SK-N-SH (cell line): Measurements from ENCODE around the gene EDIL3. TPM values are rescaled to one million over a fixed set of nuclear protein-coding genes. Genes with fewer than 3 reads are reported as not detected.

ENCODE experiments used
- CTCF ChIA-PET: fragments of 300-600, 350-600 bp; formaldehyde crosslinking; extraction: SDS; loops from one replicate; lab custom pipeline; 2021; lab: Yijun Ruan, JAX
- POLR2A ChIA-PET: fragments of 350-600 bp; sonication (Branson Sonifier 250); formaldehyde crosslinking; extraction: SDS; loops from one replicate; lab custom pipeline; 2020; ENCODE audit warnings: antibody characterized with exemption, inconsistent platforms; lab: Yijun Ruan, JAX
- DNase-seq: peaks from one replicate; pipeline ENCODE4 v3.0.0; 2012
- H2AFZ ChIP-seq: fragments of 200-600 bp; sonication (generic); 2 replicates; pipeline ENCODE4 v1.8.1; 2016; ENCODE audit warnings: antibody characterized with exemption, mild to moderate bottlenecking, low read depth
- H3F3A ChIP-seq: fragments of 200-600 bp; sonication (generic); replicated peaks from 2 replicates; pipeline ENCODE3; 2016; ENCODE audit warnings: antibody characterized with exemption, mild to moderate bottlenecking; ENCODE audit not compliant: insufficient read depth
- H3K27ac ChIP-seq, 2 experiments: fragments of 200-500 bp in 1 of 2; fragments of 200-600 bp in 1 of 2; sonication (Bioruptor generic) in 1 of 2; sonication (generic), shearing (Covaris generic) in 1 of 2; 2 replicates each; pipeline versions ENCODE4 v1.5.1 to v1.6.1; 2014 to 2016; ENCODE audit warnings: low read depth in 2 of 2, inconsistent platforms in 1 of 2, low read length in 1 of 2, mild to moderate bottlenecking in 1 of 2, mixed read lengths in 1 of 2
- H3K27me3 ChIP-seq: fragments of 200-600 bp; sonication (generic), shearing (Covaris generic); 2 replicates; pipeline ENCODE4 v1.6.1; 2016; ENCODE audit warnings: mixed run types; ENCODE audit not compliant: insufficient read depth
- H3K36me3 ChIP-seq, 2 experiments: fragments of 200-500 bp in 1 of 2; fragments of 200-600 bp in 1 of 2; sonication (Bioruptor generic) in 1 of 2; sonication (generic) in 1 of 2; replicated peaks in 1 of 2; 2 replicates each; pipeline versions ENCODE3 to v1.5.1; 2014 to 2016; ENCODE audit warnings: low read length in 1 of 2, mild to moderate bottlenecking in 1 of 2; ENCODE audit not compliant: insufficient read depth in 2 of 2, control insufficient read depth in 1 of 2
- H3K4me1 ChIP-seq, 2 experiments: fragments of 200-500 bp in 1 of 2; fragments of 200-600 bp in 1 of 2; sonication (Bioruptor generic) in 1 of 2; sonication (generic), shearing (Covaris generic) in 1 of 2; 2 replicates each; pipeline versions ENCODE4 v1.5.1 to v1.6.1; 2014 to 2016; ENCODE audit warnings: low read depth in 1 of 2, low read length in 1 of 2, mixed run types in 1 of 2; ENCODE audit not compliant: insufficient read depth in 2 of 2, control insufficient read depth in 1 of 2
- H3K4me2 ChIP-seq: fragments of 200-600 bp; sonication (generic), shearing (Covaris generic); 2 replicates; pipeline ENCODE4 v1.6.1; 2017; ENCODE audit warnings: mixed run types
- H3K4me3 ChIP-seq, 2 experiments: fragments of 200-500 bp in 1 of 2; fragments of 200-600 bp in 1 of 2; sonication (Bioruptor generic) in 1 of 2; sonication (generic), shearing (Covaris generic) in 1 of 2; 2 replicates each; pipeline versions ENCODE4 v1.5.1 to v1.8.1; 2014 to 2016; ENCODE audit warnings: low read depth in 2 of 2, inconsistent platforms in 1 of 2, low read length in 1 of 2, mild to moderate bottlenecking in 1 of 2, mixed read lengths in 1 of 2, moderate library complexity in 1 of 2
- H3K79me2 ChIP-seq: fragments of 200-600 bp; sonication (generic); 2 replicates; pipeline ENCODE4 v1.8.1; 2017; ENCODE audit warnings: mild to moderate bottlenecking; ENCODE audit not compliant: insufficient read depth
- H3K9ac ChIP-seq: fragments of 200-600 bp; sonication (generic); 2 replicates; pipeline ENCODE4 v1.6.1; 2017; ENCODE audit warnings: mixed run types
- H3K9me2 ChIP-seq: fragments of 200-600 bp; sonication (generic); 2 replicates; pipeline ENCODE4 v1.6.1; 2017; ENCODE audit warnings: mixed run types
- H3K9me3 ChIP-seq: fragments of 200-600 bp; sonication (generic); 2 replicates; pipeline ENCODE4 v1.6.1; 2017; ENCODE audit warnings: mixed run types, mild to moderate bottlenecking, moderate library complexity
- H4K20me1 ChIP-seq: fragments of 200-600 bp; sonication (generic); 2 replicates; pipeline ENCODE4 v1.6.1; 2017; ENCODE audit warnings: mild to moderate bottlenecking, mixed run types; ENCODE audit not compliant: insufficient read depth
- EP300 ChIP-seq, 2 experiments: IDR thresholded peaks; 2 replicates each; pipeline versions ENCODE4 v1.4.0 to v1.6.1; 2012; ENCODE audit warnings: borderline replicate concordance in 1 of 2, low read depth in 1 of 2, low read length in 1 of 2
- EZH2phosphoT487 ChIP-seq: fragments of 200-600 bp; sonication (generic); IDR thresholded peaks from 2 replicates; pipeline ENCODE4 v1.6.1; 2017; ENCODE audit warnings: low read depth, mixed run types, mild to moderate bottlenecking, antibody characterized with exemption, moderate library complexity, borderline replicate concordance
- FOXJ3 ChIP-seq: sonication (generic); formaldehyde crosslinking; IDR thresholded peaks from 2 replicates; pipeline ENCODE4 v1.5.1; 2020; ENCODE audit warnings: mild to moderate bottlenecking, missing genetic modification reagents
- FOXM1 ChIP-seq: IDR thresholded peaks from 2 replicates; pipeline ENCODE4 v1.4.0; 2012; ENCODE audit warnings: low read depth, mild to moderate bottlenecking
- GABPA ChIP-seq: IDR thresholded peaks from 2 replicates; pipeline ENCODE4 v1.4.0; 2012; ENCODE audit warnings: low read depth, mild to moderate bottlenecking
- GATA2 ChIP-seq: sonication (generic); formaldehyde crosslinking; IDR thresholded peaks from 2 replicates; pipeline ENCODE4 v1.5.0; 2020; ENCODE audit warnings: mild to moderate bottlenecking, missing genetic modification reagents
- JUND ChIP-seq: IDR thresholded peaks from 2 replicates; pipeline ENCODE4 v1.4.0; 2012
- NFIC ChIP-seq: IDR thresholded peaks from 2 replicates; pipeline ENCODE4 v1.4.0; 2012; ENCODE audit warnings: borderline replicate concordance
- NRF1 ChIP-seq: IDR thresholded peaks from 2 replicates; pipeline ENCODE4 v1.6.1; 2012; ENCODE audit warnings: low read depth, mild to moderate bottlenecking, low read length
- RAD21 ChIP-seq: IDR thresholded peaks from 2 replicates; pipeline ENCODE4 v1.6.1; 2012; ENCODE audit warnings: mild to moderate bottlenecking, low read length
- RCOR1 ChIP-seq: fragments of 150-350 bp; IDR thresholded peaks from 2 replicates; pipeline ENCODE4 v1.6.1; 2017; ENCODE audit warnings: antibody characterized with exemption, low read length
- SMC3 ChIP-seq: IDR thresholded peaks from 2 replicates; pipeline ENCODE4 v1.6.1; 2012; ENCODE audit warnings: low read depth, low read length, improper control_type of control experiment
- TCF12 ChIP-seq: IDR thresholded peaks from 2 replicates; pipeline ENCODE4 v1.4.0; 2012
- TEAD4 ChIP-seq: IDR thresholded peaks from 2 replicates; pipeline ENCODE4 v1.4.0; 2012; ENCODE audit warnings: mild to moderate bottlenecking, borderline replicate concordance; ENCODE audit not compliant: insufficient read depth
- YY1 ChIP-seq: IDR thresholded peaks from 2 replicates; pipeline ENCODE4 v1.4.0; 2012; ENCODE audit warnings: low read depth, mild to moderate bottlenecking
- WGBS: methylation state at CpG from one replicate; pipeline ENCODE4 v1.1.6; 2017; ENCODE audit warnings: low lambda C conversion rate; 5-methylcytosine and 5-hydroxymethylcytosine counted together
- polyA plus RNA-seq, 3 experiments: library from polyadenylated mRNA; depleted of rRNA; stranded (reverse); fragments of >200 nt; gene quantifications; 2 replicates each; pipeline ENCODE4 v1.2.3, GENCODE V29; 2012
- TF ChIP-seq, protein P1 (sequence below): IDR thresholded peaks from 2 replicates; pipeline ENCODE4 v1.4.0; 2012; ENCODE audit warnings: low read depth, borderline replicate concordance
- TF ChIP-seq, protein P2 (sequence below): IDR thresholded peaks from 2 replicates; pipeline ENCODE4 v1.4.0; 2012; ENCODE audit warnings: low read depth, borderline replicate concordance
- TF ChIP-seq, protein P3 (sequence below): IDR thresholded peaks from 2 replicates; pipeline ENCODE4; 2012
- TF ChIP-seq, protein P4 (sequence below): IDR thresholded peaks from 2 replicates; pipeline ENCODE4 v1.4.0; 2012; ENCODE audit warnings: low read depth
- TF ChIP-seq, protein P5 (sequence below): fragments of 150-350 bp; IDR thresholded peaks from 2 replicates; pipeline ENCODE4 v1.6.1; 2016; ENCODE audit warnings: mild to moderate bottlenecking, low read depth, low read length
- TF ChIP-seq, protein P6 (sequence below): fragments of 150-350 bp; IDR thresholded peaks from 2 replicates; pipeline ENCODE4 v1.6.1; 2017; ENCODE audit warnings: antibody characterized with exemption, low read length, low read depth, borderline replicate concordance

Gene EDIL3
- polyA plus RNA-seq, 1 of the 3 experiments (the other 2 are of a cell fraction), result 51.5 TPM

DNA sequence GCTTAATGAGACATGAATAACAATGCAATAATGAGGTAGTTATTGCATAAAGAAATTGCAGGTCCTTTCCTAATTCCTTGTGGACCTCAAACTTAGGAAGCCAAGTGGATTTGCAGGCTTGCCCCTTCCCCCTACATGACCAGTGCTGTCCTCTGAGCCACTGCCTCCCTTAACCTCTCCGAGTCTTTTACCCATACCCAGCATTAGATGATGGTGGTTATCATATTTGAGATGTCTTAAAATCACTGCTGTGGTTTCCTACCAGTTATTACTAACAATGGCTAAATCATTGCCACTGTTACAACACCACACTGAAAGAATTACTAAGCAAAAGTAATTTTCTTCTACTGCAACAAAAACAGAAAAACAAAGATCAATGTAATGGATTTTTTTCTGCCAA is 170.8 kb downstream of the EDIL3 start:
- Histone ChIP-seq H3K4me3 (no peak overlapping the region), H3K9me3 (no peaks in the 10 kb centered on the region), H3K4me1 (no peaks in the 10 kb centered on the region; a peak in 3 of 4 replicates), H2AFZ (no peak overlapping the region), H3K4me2 (no peak overlapping the region), H3K27me3 (no peaks in the 10 kb centered on the region), H3K9me2 (no peaks in the 10 kb centered on the region), H4K20me1 (no peaks in the 10 kb centered on the region), H3K79me2 (no peaks in the 10 kb centered on the region; the same call in 1 of the 2 replicates), H3K9ac (no peak overlapping the region), H3K36me3 (peaks cover 0 to 11% of the 10 kb centered on the region in 2 experiments), H3F3A (peaks cover 4% of the 10 kb centered on the region), H3K27ac (no peak overlapping the region)
- CTCF ChIA-PET, result interaction anchor here (1.0 kb wide), 1 partner anchor 14 kb away, joined by 3 read pairs; no protein-coding TSS in a partner anchor
- TF ChIP-seq, protein P1, sequence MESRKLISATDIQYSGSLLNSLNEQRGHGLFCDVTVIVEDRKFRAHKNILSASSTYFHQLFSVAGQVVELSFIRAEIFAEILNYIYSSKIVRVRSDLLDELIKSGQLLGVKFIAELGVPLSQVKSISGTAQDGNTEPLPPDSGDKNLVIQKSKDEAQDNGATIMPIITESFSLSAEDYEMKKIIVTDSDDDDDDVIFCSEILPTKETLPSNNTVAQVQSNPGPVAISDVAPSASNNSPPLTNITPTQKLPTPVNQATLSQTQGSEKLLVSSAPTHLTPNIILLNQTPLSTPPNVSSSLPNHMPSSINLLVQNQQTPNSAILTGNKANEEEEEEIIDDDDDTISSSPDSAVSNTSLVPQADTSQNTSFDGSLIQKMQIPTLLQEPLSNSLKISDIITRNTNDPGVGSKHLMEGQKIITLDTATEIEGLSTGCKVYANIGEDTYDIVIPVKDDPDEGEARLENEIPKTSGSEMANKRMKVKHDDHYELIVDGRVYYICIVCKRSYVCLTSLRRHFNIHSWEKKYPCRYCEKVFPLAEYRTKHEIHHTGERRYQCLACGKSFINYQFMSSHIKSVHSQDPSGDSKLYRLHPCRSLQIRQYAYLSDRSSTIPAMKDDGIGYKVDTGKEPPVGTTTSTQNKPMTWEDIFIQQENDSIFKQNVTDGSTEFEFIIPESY, result no peak
- TF ChIP-seq EZH2phosphoT487, result no peak
- 69% methylated on average over 1 of the region's 1 CpG for WGBS
- POLR2A ChIA-PET, result no interaction called here
- no peak for DNase-seq

DNA sequence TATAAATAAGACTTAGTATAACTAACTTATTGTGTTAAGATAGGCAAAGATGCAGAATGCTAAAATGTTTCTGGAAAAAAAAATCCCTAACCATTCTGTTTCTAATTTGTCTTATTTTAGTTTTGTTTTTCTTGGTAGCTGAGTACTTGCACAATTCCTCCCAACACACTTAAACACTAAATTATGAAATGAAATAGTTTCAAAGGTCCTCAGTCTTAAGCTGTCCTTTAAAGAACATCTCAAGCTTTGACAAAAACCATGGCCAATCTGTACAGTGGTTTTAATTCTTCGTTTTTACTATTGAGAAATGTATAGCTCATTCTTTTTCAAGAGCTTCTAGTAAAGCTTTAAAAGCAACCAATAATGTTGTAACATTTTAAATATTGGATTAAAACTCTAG is 171.5 kb downstream of the EDIL3 start:
- no peaks in the 10 kb centered on the region; a peak in 1 of 4 replicates for H3K4me1 ChIP-seq
- H3K4me3 ChIP-seq, result no peak overlapping the region
- H3K79me2 ChIP-seq, result no peaks in the 10 kb centered on the region; the same call in 1 of the 2 replicates
- WGBS, result 38% methylated on average over 1 of the region's 1 CpG
- H3K4me2 ChIP-seq, result no peak overlapping the region
- ChIA-PET POLR2A (no interaction called here), CTCF (interaction anchor here (1.0 kb wide), 1 partner anchor 14 kb away, joined by 3 read pairs; no protein-coding TSS in a partner anchor)
- no peaks in the 10 kb centered on the region for H3K9me3 ChIP-seq
- peaks cover 4% of the 10 kb centered on the region for H3F3A ChIP-seq
- peaks cover 0 to 11% of the 10 kb centered on the region in 2 experiments for H3K36me3 ChIP-seq
- no peaks in the 10 kb centered on the region for H3K27me3 ChIP-seq
- H3K9me2 ChIP-seq, result no peaks in the 10 kb centered on the region
- no peak for DNase-seq
- H4K20me1 ChIP-seq, result no peaks in the 10 kb centered on the region
- H2AFZ ChIP-seq, result no peak overlapping the region
- no peak overlapping the region for H3K9ac ChIP-seq
- H3K27ac ChIP-seq, result no peak overlapping the region
- TF ChIP-seq, protein P2, sequence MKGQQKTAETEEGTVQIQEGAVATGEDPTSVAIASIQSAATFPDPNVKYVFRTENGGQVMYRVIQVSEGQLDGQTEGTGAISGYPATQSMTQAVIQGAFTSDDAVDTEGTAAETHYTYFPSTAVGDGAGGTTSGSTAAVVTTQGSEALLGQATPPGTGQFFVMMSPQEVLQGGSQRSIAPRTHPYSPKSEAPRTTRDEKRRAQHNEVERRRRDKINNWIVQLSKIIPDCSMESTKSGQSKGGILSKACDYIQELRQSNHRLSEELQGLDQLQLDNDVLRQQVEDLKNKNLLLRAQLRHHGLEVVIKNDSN, result no peak
- TF ChIP-seq YY1, result no peak
- TF ChIP-seq NRF1, result no peak
- no peak for TF ChIP-seq RAD21
- no peak for TF ChIP-seq SMC3
- TF ChIP-seq EP300 (IDR thresholded peaks at IDR 0.05; ENCODE audit: borderline replicate concordance in 1 of 2, low read depth in 1 of 2, low read length in 1 of 2), result no peak
- TF ChIP-seq, protein P3, sequence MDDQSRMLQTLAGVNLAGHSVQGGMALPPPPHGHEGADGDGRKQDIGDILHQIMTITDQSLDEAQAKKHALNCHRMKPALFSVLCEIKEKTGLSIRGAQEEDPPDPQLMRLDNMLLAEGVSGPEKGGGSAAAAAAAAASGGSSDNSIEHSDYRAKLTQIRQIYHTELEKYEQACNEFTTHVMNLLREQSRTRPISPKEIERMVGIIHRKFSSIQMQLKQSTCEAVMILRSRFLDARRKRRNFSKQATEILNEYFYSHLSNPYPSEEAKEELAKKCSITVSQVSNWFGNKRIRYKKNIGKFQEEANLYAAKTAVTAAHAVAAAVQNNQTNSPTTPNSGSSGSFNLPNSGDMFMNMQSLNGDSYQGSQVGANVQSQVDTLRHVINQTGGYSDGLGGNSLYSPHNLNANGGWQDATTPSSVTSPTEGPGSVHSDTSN, result no peak
- no peak for TF ChIP-seq FOXM1
- TF ChIP-seq JUND, result no peak
- TF ChIP-seq, protein P4, sequence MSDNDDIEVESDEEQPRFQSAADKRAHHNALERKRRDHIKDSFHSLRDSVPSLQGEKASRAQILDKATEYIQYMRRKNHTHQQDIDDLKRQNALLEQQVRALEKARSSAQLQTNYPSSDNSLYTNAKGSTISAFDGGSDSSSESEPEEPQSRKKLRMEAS, result no peak
- TF ChIP-seq GABPA, result no peak
- TF ChIP-seq FOXJ3 (CRISPR knock-in tag), result no peak
- no peak for TF ChIP-seq GATA2 (CRISPR knock-in tag)
- no peak for TF ChIP-seq RCOR1
- no peak for TF ChIP-seq TCF12
- TF ChIP-seq, protein P5, sequence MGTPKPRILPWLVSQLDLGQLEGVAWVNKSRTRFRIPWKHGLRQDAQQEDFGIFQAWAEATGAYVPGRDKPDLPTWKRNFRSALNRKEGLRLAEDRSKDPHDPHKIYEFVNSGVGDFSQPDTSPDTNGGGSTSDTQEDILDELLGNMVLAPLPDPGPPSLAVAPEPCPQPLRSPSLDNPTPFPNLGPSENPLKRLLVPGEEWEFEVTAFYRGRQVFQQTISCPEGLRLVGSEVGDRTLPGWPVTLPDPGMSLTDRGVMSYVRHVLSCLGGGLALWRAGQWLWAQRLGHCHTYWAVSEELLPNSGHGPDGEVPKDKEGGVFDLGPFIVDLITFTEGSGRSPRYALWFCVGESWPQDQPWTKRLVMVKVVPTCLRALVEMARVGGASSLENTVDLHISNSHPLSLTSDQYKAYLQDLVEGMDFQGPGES, result no peak
- TF ChIP-seq NFIC, result no peak
- TF ChIP-seq, protein P6, sequence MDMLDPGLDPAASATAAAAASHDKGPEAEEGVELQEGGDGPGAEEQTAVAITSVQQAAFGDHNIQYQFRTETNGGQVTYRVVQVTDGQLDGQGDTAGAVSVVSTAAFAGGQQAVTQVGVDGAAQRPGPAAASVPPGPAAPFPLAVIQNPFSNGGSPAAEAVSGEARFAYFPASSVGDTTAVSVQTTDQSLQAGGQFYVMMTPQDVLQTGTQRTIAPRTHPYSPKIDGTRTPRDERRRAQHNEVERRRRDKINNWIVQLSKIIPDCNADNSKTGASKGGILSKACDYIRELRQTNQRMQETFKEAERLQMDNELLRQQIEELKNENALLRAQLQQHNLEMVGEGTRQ, result no peak
- TF ChIP-seq TEAD4, result no peak
